GM18511 (cell line): ENCODE measurements around the gene NOD2.

ENCODE experiments used
- ATAC-seq: cut with Tn5 transposase; IDR thresholded peaks from one replicate; pipeline ENCODE4 v1.9.1; 2021; ENCODE audit warnings: mild to moderate bottlenecking, moderate library complexity; ENCODE audit not compliant: unreplicated experiment

NOD2 gene

DNA sequence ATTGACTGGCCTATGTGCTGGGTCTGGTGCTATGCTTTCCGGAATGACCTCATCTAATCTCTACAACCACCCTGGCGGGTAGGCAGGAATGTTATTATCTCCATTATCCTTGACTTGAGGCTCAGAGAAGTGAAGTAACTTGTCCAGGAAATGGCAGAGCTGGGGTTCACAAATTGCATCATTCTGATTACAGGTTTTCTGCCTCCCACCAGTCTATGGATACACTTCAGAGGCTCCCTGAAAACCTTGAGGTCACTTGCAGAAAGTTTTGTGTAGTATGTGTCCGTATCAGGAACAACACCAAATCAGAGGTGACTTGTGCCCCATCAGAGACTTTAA lies 19.1 kb downstream of the NOD2 start:
- no peak for ATAC-seq

DNA sequence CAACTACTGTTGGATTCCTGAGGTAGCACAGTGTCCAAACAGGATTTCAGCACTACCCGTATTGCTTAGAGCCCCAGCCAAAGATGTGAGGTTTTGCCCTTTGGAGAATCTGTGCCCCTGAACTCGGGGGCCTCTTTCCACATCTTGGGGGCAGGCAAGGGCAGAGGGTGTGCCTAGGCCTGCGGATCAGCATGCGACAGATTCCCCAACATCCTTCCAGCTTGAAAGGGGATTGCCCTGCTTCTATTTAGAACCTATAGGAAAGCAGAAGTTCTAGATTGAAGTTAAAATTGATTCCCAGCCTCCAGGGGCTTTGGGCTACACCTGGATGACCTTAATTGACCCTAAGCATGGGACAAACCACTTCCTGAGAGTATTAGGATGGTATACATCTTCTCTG lies 19.6 kb downstream of the NOD2 start:
- no peak for ATAC-seq

GRCh38 chr16:50717091-50717490 lies 23.7 kb downstream of the NOD2 start:
- no peak for ATAC-seq

GRCh38 chr16:50717494-50717893 lies 24.1 kb downstream of the NOD2 start:
- no peak for ATAC-seq

- no peak for ATAC-seq
Measured at GRCh38 chr16:50718061-50718760, 24.8 kb downstream of the NOD2 start.

GRCh38 chr16:50718761-50719400 lies 25.5 kb downstream of the NOD2 start:
- ATAC-seq, result no peak

GRCh38 chr16:50719401-50720337 lies 26.3 kb downstream of the NOD2 start:
- no peak for ATAC-seq

GRCh38 chr16:50721549-50722404 lies 28.4 kb downstream of the NOD2 start:
- ATAC-seq, result no peak

DNA sequence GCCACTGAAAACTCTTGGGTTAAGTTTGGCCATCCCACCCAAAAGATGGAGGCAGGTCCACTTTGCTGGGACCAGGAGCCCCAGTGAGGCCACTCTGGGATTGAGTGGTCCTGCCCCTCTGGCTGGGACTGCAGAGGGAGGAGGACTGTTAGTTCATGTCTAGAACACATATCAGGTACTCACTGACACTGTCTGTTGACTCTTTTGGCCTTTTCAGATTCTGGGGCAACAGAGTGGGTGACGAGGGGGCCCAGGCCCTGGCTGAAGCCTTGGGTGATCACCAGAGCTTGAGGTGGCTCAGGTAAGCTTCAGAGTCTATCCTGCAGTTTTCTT lies 29.0 kb downstream of the NOD2 start:
- no peak for ATAC-seq

DNA sequence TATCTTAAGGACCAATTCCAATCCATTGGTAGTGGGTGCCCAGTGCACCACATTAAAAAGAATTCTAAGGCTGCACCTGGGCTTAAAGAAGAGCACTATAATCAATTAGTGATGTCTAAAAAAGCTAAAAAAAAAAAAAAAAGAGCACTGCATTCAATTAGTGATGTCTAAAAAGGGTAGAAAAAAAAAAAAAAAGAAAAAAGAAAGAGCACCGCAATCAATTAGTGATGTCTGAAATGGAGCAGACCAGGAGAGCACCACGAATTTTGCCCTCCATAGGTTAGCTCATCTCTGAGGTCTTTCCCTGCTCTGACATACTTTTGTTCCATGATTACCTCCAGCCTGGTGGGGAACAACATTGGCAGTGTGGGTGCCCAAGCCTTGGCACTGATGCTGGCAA lies 29.6 kb downstream of the NOD2 start:
- ATAC-seq, result no peak

- ATAC-seq, result no peak
Measured at GRCh38 chr16:50724306-50724705, 30.9 kb downstream of the NOD2 start.

DNA sequence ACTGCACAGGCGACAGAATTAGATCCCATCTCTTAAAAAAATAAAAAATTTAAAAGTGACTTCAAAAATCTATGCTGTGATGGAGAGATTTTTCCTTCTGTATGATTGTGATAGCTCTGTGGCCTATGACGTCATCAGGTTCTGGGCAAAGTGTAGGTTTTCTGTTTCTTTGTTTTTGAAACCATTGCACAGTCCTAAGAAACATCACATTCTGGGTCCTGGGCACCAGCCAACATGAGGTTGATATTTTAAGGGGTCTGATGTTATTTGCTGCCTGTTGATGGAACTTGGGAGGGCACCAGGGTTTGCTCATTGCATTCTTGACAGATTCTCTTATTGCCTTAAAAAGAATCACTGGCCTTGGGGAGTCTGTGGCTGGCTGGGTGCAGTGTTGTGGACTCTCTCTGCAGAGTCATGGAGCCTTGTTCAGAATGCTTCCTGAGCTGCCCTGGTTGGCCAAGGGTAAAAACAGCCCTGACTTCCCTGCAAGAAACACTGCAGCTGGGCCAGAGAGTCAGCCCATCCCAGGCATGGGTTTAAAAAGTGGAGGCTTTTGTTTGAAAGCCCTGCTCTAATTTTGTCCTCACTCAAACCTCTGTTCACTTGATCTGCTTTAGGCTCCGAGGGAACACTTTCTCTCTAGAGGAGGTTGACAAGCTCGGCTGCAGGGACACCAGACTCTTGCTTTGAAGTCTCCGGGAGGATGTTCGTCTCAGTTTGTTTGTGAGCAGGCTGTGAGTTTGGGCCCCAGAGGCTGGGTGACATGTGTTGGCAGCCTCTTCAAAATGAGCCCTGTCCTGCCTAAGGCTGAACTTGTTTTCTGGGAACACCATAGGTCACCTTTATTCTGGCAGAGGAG lies 38.0 kb downstream of the NOD2 start:
- no peak for ATAC-seq

GRCh38 chr16:50731989-50732832 lies 38.8 kb downstream of the NOD2 start:
- no peak for ATAC-seq

DNA sequence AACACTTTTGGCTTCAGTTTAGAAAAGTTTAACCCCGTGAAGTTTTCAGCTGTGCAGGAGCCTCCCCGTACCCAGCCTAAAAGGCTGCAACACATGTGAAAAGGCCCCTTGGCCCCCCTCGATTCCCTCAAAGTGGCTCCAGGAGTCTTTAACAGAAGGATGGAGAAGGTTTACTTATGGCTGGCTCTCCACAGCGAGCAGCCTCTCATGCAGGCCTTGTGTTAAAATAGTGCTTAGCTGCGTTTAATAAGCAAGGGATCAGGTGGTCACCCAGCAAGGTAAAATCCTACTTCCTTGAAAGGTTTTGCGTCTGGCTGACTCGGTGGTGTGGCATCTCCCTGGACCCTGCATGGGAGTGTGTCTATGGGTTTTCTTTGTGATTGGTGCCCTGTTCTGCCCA lies 40.1 kb downstream of the NOD2 start:
- ATAC-seq, result no peak

DNA sequence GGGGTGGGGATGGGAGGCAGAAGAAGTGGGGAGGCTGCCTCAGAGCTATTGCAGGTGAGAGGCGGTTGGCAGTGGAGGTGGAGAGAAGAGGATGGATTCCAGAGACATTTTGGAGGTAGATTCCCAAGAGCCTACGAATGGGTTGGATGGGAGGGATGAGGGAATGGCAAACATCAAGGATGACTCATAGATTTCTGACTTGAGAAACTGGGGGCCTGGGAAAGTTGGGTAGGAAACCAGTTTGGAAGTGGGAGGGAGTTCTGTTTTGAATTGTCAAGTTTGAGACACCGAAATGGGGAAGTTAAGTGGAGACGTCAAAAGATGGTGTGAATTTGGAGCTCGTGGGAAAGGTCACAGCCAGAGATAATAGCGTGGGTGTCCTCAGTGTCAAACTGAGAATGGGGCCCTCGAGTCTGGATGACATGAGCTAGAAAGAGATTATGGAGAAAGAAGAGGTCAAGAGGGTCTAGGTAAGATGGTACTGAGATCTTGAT lies 42.3 kb downstream of the NOD2 start:
- ATAC-seq, result peak; percentile 79

DNA sequence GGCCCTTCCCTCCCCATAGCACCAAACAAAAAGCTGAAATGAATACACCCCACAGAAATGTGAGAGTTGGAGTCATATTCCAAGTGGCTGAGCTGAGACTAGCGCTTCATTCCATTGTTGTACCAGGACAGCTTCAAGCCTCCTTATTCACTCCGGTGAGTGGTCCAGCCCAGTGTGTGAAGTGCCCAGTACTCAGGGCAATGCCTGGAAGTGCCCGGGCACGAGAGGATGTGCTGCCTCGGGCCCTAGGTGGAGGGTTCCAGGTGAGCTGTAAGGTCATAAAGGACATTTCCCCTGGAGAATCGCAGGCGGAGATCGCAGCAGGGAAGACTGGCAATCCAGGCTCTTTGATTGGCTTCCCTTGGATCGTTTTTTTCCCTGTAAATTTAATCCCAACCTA lies 43.0 kb downstream of the NOD2 start:
- no peak for ATAC-seq

GRCh38 chr16:50737420-50737959 lies 44.1 kb downstream of the NOD2 start:
- ATAC-seq, result no peak

- ATAC-seq, result no peak
Measured at GRCh38 chr16:50739031-50739430, 45.6 kb downstream of the NOD2 start.

DNA sequence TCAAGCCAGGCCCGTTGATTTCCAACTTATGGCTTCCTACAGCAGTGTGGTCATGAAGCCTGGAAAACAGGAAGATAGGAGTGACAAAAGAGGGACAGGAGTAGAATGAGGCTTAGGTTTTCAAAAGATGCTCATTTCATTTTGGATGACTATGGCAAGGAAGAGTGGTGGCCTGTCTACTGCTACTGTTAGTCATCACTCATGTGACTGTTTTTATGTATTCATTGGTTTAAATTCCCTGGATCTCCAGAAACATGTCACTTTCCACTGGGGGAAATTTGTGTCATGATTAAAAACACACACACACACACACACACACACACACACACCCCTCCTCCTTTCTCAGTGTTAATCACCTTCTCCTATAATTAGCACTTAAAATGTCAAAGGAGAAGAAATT lies 47.3 kb downstream of the NOD2 start:
- ATAC-seq, result no peak
